ENCODE measurements around the gene ADGRF4. TPM values are rescaled to one million over a fixed set of nuclear protein-coding genes. Genes with fewer than 3 reads are reported as not detected.

The ADGRF4 gene
- total RNA-seq, 1 experiment from 2014 or later = not detected

DNA sequence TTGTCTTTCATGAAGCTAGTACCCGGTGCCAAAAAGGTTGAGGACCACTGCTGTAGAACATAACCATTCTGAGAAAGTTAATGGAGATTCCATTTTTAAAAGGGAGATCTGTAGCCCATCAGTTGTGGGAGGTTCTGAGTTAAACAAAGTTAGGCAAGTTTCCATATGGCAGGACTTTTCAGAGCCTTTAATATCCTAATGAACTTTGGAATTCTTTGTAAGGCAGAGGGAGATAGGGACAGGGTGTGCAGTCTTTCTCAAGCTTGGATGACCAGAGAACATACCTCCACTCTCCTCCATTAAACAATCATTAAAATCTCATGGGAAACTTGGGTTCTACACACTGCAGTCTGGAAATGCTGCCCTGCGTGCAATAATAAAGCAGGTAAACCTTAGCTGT is 14.8 kb downstream of the ADGRF4 start:
- Mint-ChIP-seq H3K27ac (no peak overlapping the region), H3K27me3 (ENCODE audit: low read depth) (no peaks in the 10 kb centered on the region), H3K4me3 (no peak overlapping the region), H3K4me1 (no peaks in the 10 kb centered on the region; a peak in 1 of 4 replicates), H3K9me3 (peaks cover 4 to 10% of the 10 kb centered on the region in 2 experiments; a peak in 1 of 5 replicates), H3K36me3 (ENCODE audit: insufficient read depth in 1 of 3, low read depth in 3 of 3) (peaks cover 0 to 8% (median 0%) of the 10 kb centered on the region in 3 experiments; a peak in 1 of 7 replicates)
- H3K56ac ChIP-seq (ENCODE audit: insufficient read length, low read depth, low read length) = no peak overlapping the region
- no peak overlapping the region for H2BK12ac ChIP-seq (ENCODE audit: insufficient read length, low read depth, low read length)
- TF ChIP-seq CTCF (conservative IDR thresholded peaks at IDR 0.05) = no peak
- DNase-seq = no peak
- no peak overlapping the region for H2AK5ac ChIP-seq (ENCODE audit: insufficient read length, low read length)
- H2BK15ac ChIP-seq (ENCODE audit: low read depth, low read length) = no peak overlapping the region
- H3T11ph ChIP-seq (ENCODE audit: low read length) = no peak overlapping the region
- no peak overlapping the region for H2AFZ ChIP-seq (ENCODE audit: low read length)
- no peak overlapping the region for H3K23ac ChIP-seq (ENCODE audit: insufficient read length, low read depth, low read length)
- H3K9ac ChIP-seq (ENCODE audit: extremely low read depth, insufficient read length, low read length) = no peak overlapping the region
- no peaks in the 10 kb centered on the region for H3K23me2 ChIP-seq (ENCODE audit: insufficient read length, low read depth, low read length, poor library complexity, severe bottlenecking)
- no peak overlapping the region for H4K5ac ChIP-seq (ENCODE audit: insufficient read length, low read depth, low read length)
- no peaks in the 10 kb centered on the region for H3K79me1 ChIP-seq (ENCODE audit: insufficient read depth, low read depth, low read length, poor library complexity, severe bottlenecking)
- H3K14ac ChIP-seq (ENCODE audit: insufficient read depth, low read length) = no peak overlapping the region
- WGBS (ENCODE audit: extremely low coverage, insufficient read length, low lambda C conversion rate) = no CpG with 5 or more reads among the region's 2 CpGs
- no peaks in the 10 kb centered on the region for H3K27me3 ChIP-seq (ENCODE audit: insufficient read depth, low read length)
- no peak overlapping the region for H4K91ac ChIP-seq (ENCODE audit: insufficient read length, low read depth, low read length)
- H3K4me1 ChIP-seq (ENCODE audit: insufficient read depth, low read length) = no peaks in the 10 kb centered on the region; the same call in 1 of the 2 replicates
- no peak overlapping the region for H3K18ac ChIP-seq (ENCODE audit: insufficient read length, low read depth, low read length)
- H2BK5ac ChIP-seq (ENCODE audit: insufficient read length, low read length) = no peak overlapping the region
- no peak overlapping the region for H2BK120ac ChIP-seq (ENCODE audit: low read depth, low read length, poor library complexity, severe bottlenecking)
- no peak overlapping the region for H3K4me2 ChIP-seq (ENCODE audit: insufficient read depth, insufficient read length, low read length)
- no peaks in the 10 kb centered on the region for H3K79me2 ChIP-seq (ENCODE audit: insufficient read depth, low read length)
- no peak overlapping the region for H2BK20ac ChIP-seq (ENCODE audit: low read depth, low read length, poor library complexity, severe bottlenecking)
- no peak overlapping the region for H3K4ac ChIP-seq (ENCODE audit: low read depth, low read length)
- H3K27ac ChIP-seq (ENCODE audit: insufficient read length, low read depth, low read length) = no peak overlapping the region
- H4K20me1 ChIP-seq (ENCODE audit: control insufficient read depth, insufficient read depth, insufficient read length) = no peaks in the 10 kb centered on the region
- H4K8ac ChIP-seq (replicated peaks; ENCODE audit: insufficient read length, low read depth, low read length) = no peak overlapping the region
- H3K9me3 ChIP-seq (ENCODE audit: control insufficient read depth, low read depth, low read length) = no peaks in the 10 kb centered on the region

All from H9 (cell line).